Measurements from ENCODE around the gene HSDL2. TPM values are rescaled to one million over a fixed set of nuclear protein-coding genes. Genes with fewer than 3 reads are reported as not detected.

Gene HSDL2
- total and polyA plus RNA-seq, 11 donors: 54.0 to 241 (median 147) TPM

- Histone ChIP-seq H3K27ac (no peak overlapping the region), H3K4me3 (no peak overlapping the region), H3K36me3 (no peaks in the 10 kb centered on the region), H3K9me3 (peaks cover 0 to 22% (median 15%) of the 10 kb centered on the region in 12 donors), H3K4me1 (peaks cover 0 to 26% (median 8%) of the 10 kb centered on the region in 12 donors), H3K27me3 (no peaks in the 10 kb centered on the region)
- DNase-seq: no peak
- no peak for TF ChIP-seq CTCF (IDR thresholded peaks at IDR 0.05)
- no peak for TF ChIP-seq POLR2A (IDR thresholded peaks at IDR 0.05)
- WGBS, 4 donors: 80 to 86% (median 83%) methylated on average over 4 of the region's 4 CpGs
- ATAC-seq: no peak
- intact Hi-C loops (cut with DNase I): loop anchor here in 3 of 10 donors (5.0 to 10.0 kb wide), 2 partner anchors 152 to 215 kb away; no protein-coding TSS in a partner anchor
Measured at GRCh38 chr9:112489876-112490666, 110.2 kb downstream of the HSDL2 start.

- Histone ChIP-seq H3K27ac (peak overlapping the region in 2 of 12 donors; percentile 15 to 37), H3K4me1 (peaks cover 0 to 21% (median 2%) of the 10 kb centered on the region in 12 donors)
Measured at GRCh38 chr9:112493393-112494137, 113.7 kb downstream of the HSDL2 start.

GRCh38 chr9:112494153-112494552 is 114.2 kb downstream of the HSDL2 start:
- ATAC-seq: no peak
- Histone ChIP-seq H3K4me1 (peaks cover 0 to 21% (median 1%) of the 10 kb centered on the region in 12 donors), H3K27ac (peak overlapping the region in 1 of 12 donors; percentile 37), H3K36me3 (no peaks in the 10 kb centered on the region), H3K4me3 (no peak overlapping the region), H3K27me3 (no peaks in the 10 kb centered on the region), H3K9me3 (peaks cover 0 to 27% (median 16%) of the 10 kb centered on the region in 12 donors)
- TF ChIP-seq POLR2A (IDR thresholded peaks at IDR 0.05) (no peak), CTCF (IDR thresholded peaks at IDR 0.05) (no peak)
- 89 to 100% (median 97%) methylated on average over 1 of the region's 1 CpG for WGBS, 4 donors
- intact Hi-C loops (cut with DNase I): no loop called here
- DNase-seq: no peak

More at GRCh38 chr9:112493393-112494137, 113.7 kb downstream of the HSDL2 start:
- Histone ChIP-seq H3K36me3 (no peaks in the 10 kb centered on the region), H3K4me3 (no peak overlapping the region), H3K27me3 (no peaks in the 10 kb centered on the region), H3K9me3 (peaks cover 0 to 27% (median 16%) of the 10 kb centered on the region in 12 donors)
- no peak for TF ChIP-seq POLR2A (IDR thresholded peaks at IDR 0.05)
- TF ChIP-seq CTCF (IDR thresholded peaks at IDR 0.05): no peak
- DNase-seq (no peak), ATAC-seq (no peak)
- intact Hi-C loops (cut with DNase I): no loop called here
- 72 to 86% (median 78%) methylated on average over 1 of the region's 1 CpG for WGBS, 4 donors

GRCh38 chr9:112495614-112496013 is 115.7 kb downstream of the HSDL2 start:
- Histone ChIP-seq H3K36me3 (no peaks in the 10 kb centered on the region), H3K9me3 (peaks cover 0 to 27% (median 16%) of the 10 kb centered on the region in 12 donors), H3K4me3 (no peak overlapping the region), H3K4me1 (peaks cover 0 to 21% (median 0%) of the 10 kb centered on the region in 12 donors), H3K27me3 (no peaks in the 10 kb centered on the region), H3K27ac (peak overlapping the region in 1 of 12 donors; percentile 19)
- no peak for TF ChIP-seq CTCF (IDR thresholded peaks at IDR 0.05)
- DNase-seq (no peak), ATAC-seq (peak; percentile 15 to 80 (median 44))
- WGBS, 4 donors: 67 to 80% (median 74%) methylated on average over 4 of the region's 4 CpGs
- intact Hi-C loops (cut with DNase I): loop anchor here in 1 of 10 donors (5.0 kb wide), 1 partner anchor 127 kb away; no protein-coding TSS in a partner anchor

All from heart left ventricle (tissue), 16 donors.